Stimulated activated CD8-positive, alpha-beta memory T cell treated with anti-CD3 and anti-CD28 coated beads, Interleukin-7, amount 100 ng/mL, for 4 hours (primary cell): ENCODE measurements around the gene GSDMA.

ENCODE experiments used
- DNase-seq, 2 donors: peaks; one replicate each; pipeline ENCODE4 v3.0.0-alpha.2; 2020; ENCODE audit warnings: low read depth in 2 of 2

Gene GSDMA

GRCh38 chr17:40022497-40022896, 59.7 kb downstream of the GSDMA start:
- DNase-seq, result no peak

DNA sequence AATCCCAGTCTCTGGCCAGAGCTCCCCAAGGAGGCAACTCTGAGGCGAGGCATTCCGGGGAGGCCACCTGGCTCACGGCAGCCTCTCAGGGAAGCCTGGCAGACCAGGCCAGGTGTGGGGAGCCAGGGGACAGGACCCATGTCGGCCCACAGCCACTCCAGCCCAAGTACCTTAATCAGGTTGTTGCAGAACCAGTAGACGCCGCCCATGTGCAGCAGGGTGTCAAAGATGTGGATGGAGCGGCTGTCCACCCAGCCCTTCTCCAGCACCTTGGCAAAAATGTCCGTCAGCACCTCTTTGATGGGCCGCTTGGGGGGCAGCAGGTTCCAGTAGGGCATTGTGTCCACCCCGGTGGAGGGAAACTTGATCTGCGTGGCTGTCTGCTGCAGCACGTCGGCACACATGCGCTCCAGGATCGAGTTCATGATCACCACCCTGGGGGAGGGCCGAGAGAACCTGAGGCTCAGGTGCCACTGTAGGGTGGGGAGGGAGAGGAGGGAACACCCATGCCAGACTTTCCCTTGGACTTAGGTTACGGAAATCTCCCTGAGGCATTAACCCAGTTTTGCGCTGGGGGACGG, 60.2 kb downstream of the GSDMA start:
- DNase-seq, result no peak

- DNase-seq, result no peak
These were observed 60.9 kb downstream of the GSDMA start for GRCh38 chr17:40023590-40024292.

- DNase-seq, result no peak
These were observed 62.1 kb downstream of the GSDMA start for GRCh38 chr17:40024901-40025300.

DNA sequence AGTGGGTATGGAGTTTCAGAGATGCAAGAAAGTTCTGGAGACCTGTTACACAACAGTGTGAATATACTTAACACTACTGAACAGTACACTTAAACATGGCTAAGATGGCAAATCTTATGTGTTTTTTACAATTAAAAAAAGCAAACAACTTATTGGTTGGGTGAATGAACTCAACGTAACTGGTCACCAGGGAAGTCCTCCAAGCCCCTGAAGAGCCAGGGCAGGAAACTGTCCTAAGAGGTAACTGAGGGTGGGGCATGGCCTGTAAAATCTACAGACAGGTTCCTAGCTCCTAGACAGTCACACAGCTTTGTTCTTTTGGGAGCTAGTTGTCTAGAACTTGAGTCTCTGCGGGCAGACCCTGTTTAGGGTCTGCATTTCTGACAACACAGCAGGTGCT, 62.8 kb downstream of the GSDMA start:
- DNase-seq, result no peak

GRCh38 chr17:40025991-40026815, 63.4 kb downstream of the GSDMA start:
- peak in 1 of 2 donors; percentile 13 for DNase-seq

DNA sequence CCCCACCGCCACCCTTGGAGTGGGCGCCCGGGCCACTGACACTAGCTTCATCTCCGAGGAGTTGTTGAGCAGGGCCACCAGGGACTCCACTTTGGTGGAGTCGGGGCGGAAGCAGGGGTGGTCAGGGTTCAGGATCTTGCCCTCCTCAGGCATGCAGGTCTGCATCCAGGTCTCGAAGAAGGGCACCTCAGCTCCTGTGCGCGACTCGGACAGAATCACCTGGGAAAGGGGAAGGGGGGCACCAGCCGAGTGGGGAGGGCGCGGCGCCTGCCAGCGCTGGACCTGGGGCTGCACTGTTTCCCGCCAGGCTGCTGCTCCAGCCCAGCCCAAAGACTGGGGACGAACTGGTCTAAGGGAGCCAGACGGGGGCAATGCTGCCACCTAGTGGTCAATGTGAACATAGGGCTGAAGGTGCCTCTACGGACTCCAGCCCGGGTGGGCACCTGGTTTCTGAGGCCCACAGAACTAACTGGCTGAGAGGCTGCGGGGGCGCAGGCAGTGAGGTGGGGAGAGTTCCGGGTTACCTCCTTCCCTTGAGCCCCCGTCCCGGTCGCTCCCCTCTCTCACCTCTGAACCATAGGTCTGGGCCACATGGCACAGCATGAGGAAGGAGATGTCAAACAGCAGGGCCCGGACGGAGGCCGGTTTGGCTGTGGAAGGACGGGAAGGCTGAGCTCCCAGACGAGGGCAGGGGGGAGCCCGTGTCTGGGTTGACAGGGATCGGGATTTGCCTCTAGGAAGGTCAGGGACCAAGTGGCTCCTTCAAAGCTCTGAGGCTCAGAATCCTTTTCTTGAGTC, 64.2 kb downstream of the GSDMA start:
- peak; percentile 55 to 61 for DNase-seq
